ENCODE data around the gene DHODH.

DNA sequence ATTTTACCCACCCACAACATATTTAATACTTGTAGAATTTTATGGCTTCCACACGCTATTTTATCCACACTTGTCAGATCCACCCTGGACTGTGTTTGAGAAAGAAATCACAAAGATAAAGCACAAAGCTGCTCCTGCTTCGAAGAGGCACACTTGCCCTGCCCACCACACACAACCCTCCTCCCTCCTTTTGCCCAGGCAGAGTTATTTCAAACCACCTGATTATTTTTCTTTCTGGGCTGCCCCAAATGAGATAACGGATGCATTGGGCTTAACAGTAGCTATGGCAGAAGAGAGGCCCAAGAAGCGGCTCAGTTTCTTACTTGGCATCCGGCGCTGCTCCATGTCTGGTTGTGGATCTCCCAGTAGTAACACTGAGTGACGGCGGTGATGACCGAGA is 35.5 kb upstream of the DHODH start:
- no peak for TF ChIP-seq MEF2D (CRISPR knock-in tag; IDR thresholded peaks at IDR 0.05)
- no peak for TF ChIP-seq NR2C2 (CRISPR knock-in tag; IDR thresholded peaks at IDR 0.05; ENCODE audit: borderline replicate concordance)
- no peak for TF ChIP-seq TRIM24 (CRISPR knock-in tag; IDR thresholded peaks at IDR 0.05)
